H9 (cell line): ENCODE results near the gene PTPRQ. TPM values are rescaled to one million over a fixed set of nuclear protein-coding genes. Genes with fewer than 3 reads are reported as not detected.
A peak's percentile ranks its signal among the peaks of the same experiment; 100 is the strongest.

Experiments used
- DNase-seq: peaks from one replicate; pipeline ENCODE4 v3.0.0-alpha.2; 2017
- H2AFZ ChIP-seq: one replicate; pipeline ENCODE4 v1.6.1; 2013; ENCODE audit warnings: mild to moderate bottlenecking, low read length, control low read depth, moderate library complexity
- H2AK5ac ChIP-seq: 2 replicates; pipeline ENCODE4 v1.6.1; 2013; ENCODE audit warnings: low read length, control low read depth, mixed read lengths; ENCODE audit not compliant: insufficient read length
- H2BK120ac ChIP-seq: one replicate; pipeline ENCODE4 v1.6.1; 2013; ENCODE audit warnings: low read depth, mild to moderate bottlenecking, low read length, control low read depth, inconsistent platforms; ENCODE audit not compliant: poor library complexity, severe bottlenecking
- H2BK12ac ChIP-seq: 2 replicates; pipeline ENCODE4 v1.6.1; 2013; ENCODE audit warnings: low read length, control low read depth, mixed read lengths, low read depth; ENCODE audit not compliant: insufficient read length
- H2BK15ac ChIP-seq: 2 replicates; pipeline ENCODE4 v1.6.1; 2013; ENCODE audit warnings: low read depth, low read length, control low read depth
- H2BK20ac ChIP-seq: one replicate; pipeline ENCODE4 v1.6.1; 2013; ENCODE audit warnings: low read depth, mild to moderate bottlenecking, low read length, control low read depth, inconsistent platforms; ENCODE audit not compliant: poor library complexity, severe bottlenecking
- H2BK5ac ChIP-seq: 2 replicates; pipeline ENCODE4 v1.6.1; 2013; ENCODE audit warnings: low read length, control low read depth, mixed read lengths; ENCODE audit not compliant: insufficient read length
- H3K14ac ChIP-seq: 2 replicates; pipeline ENCODE4 v1.6.1; 2013; ENCODE audit warnings: low read length, control low read depth; ENCODE audit not compliant: insufficient read depth
- H3K18ac ChIP-seq: 2 replicates; pipeline ENCODE4 v1.6.1; 2013; ENCODE audit warnings: low read depth, mild to moderate bottlenecking, mixed read lengths, low read length, control low read depth; ENCODE audit not compliant: insufficient read length
- H3K23ac ChIP-seq: 2 replicates; pipeline ENCODE4 v1.6.1; 2013; ENCODE audit warnings: low read length, control low read depth, mixed read lengths, low read depth; ENCODE audit not compliant: insufficient read length
- H3K23me2 ChIP-seq: 2 replicates; pipeline ENCODE4 v1.6.1; 2013; ENCODE audit warnings: low read depth, mild to moderate bottlenecking, mixed read lengths, low read length, control low read depth; ENCODE audit not compliant: insufficient read length, poor library complexity, severe bottlenecking
- H3K27ac ChIP-seq: 2 replicates; pipeline ENCODE4 v1.5.1; 2013; ENCODE audit warnings: low read length, control low read depth, mixed read lengths, low read depth; ENCODE audit not compliant: insufficient read length
- H3K27me3 ChIP-seq: 2 replicates; pipeline ENCODE4 v1.6.1; 2013; ENCODE audit warnings: low read length, control low read depth, inconsistent platforms; ENCODE audit not compliant: insufficient read depth
- H3K4ac ChIP-seq: 2 replicates; pipeline ENCODE4 v1.6.1; 2013; ENCODE audit warnings: low read depth, mild to moderate bottlenecking, control low read depth, inconsistent platforms, low read length, moderate library complexity
- H3K4me1 ChIP-seq: 2 replicates; pipeline ENCODE4 v1.6.1; 2013; ENCODE audit warnings: low read length, control low read depth, inconsistent platforms; ENCODE audit not compliant: insufficient read depth
- H3K4me2 ChIP-seq: 2 replicates; pipeline ENCODE4 v1.6.1; 2013; ENCODE audit warnings: low read length, control low read depth, mixed read lengths; ENCODE audit not compliant: insufficient read length, insufficient read depth
- H3K56ac ChIP-seq: 2 replicates; pipeline ENCODE4 v1.6.1; 2013; ENCODE audit warnings: low read depth, mild to moderate bottlenecking, mixed read lengths, low read length, control low read depth; ENCODE audit not compliant: insufficient read length
- H3K79me1 ChIP-seq: 2 replicates; pipeline ENCODE4 v1.6.1; 2013; ENCODE audit warnings: low read depth, mild to moderate bottlenecking, moderate library complexity, low read length, control low read depth, inconsistent platforms; ENCODE audit not compliant: insufficient read depth, poor library complexity, severe bottlenecking
- H3K79me2 ChIP-seq: 2 replicates; pipeline ENCODE4 v1.6.1; 2013; ENCODE audit warnings: low read length, control low read depth, inconsistent platforms; ENCODE audit not compliant: insufficient read depth
- H3K9ac ChIP-seq: 2 replicates; pipeline ENCODE4 v1.6.1; 2013; ENCODE audit warnings: low read length, control low read depth, mixed read lengths; ENCODE audit not compliant: insufficient read length; ENCODE audit errors: extremely low read depth
- H3K9me3 ChIP-seq: one replicate; pipeline ENCODE4 v1.6.1; 2013; ENCODE audit warnings: low read depth, low read length, inconsistent platforms; ENCODE audit not compliant: control insufficient read depth
- H3T11ph ChIP-seq: one replicate; pipeline ENCODE4 v1.6.1; 2013; ENCODE audit warnings: mild to moderate bottlenecking, low read length, control low read depth, inconsistent platforms
- H4K20me1 ChIP-seq: one replicate; pipeline ENCODE4 v1.6.1; 2013; ENCODE audit not compliant: control insufficient read depth, insufficient read length, insufficient read depth
- H4K5ac ChIP-seq: 2 replicates; pipeline ENCODE4 v1.6.1; 2013; ENCODE audit warnings: low read depth, mild to moderate bottlenecking, mixed read lengths, low read length, control low read depth; ENCODE audit not compliant: insufficient read length
- H4K8ac ChIP-seq: replicated peaks from 2 replicates; pipeline ENCODE4 v1.6.1; 2013; ENCODE audit warnings: low read length, control low read depth, mixed read lengths, low read depth; ENCODE audit not compliant: insufficient read length
- H4K91ac ChIP-seq: 2 replicates; pipeline ENCODE4 v1.6.1; 2013; ENCODE audit warnings: low read depth, mild to moderate bottlenecking, moderate library complexity, mixed read lengths, low read length, control low read depth; ENCODE audit not compliant: insufficient read length
- H3K27ac Mint-ChIP-seq, 3 experiments: 2 replicates in 2 of 3; 3 replicates in 1 of 3; pipeline ENCODE4 v1.8.0; 2020 to 2021; ENCODE audit warnings: mixed read lengths in 3 of 3, mild to moderate bottlenecking in 1 of 3, moderate library complexity in 1 of 3
- H3K27me3 Mint-ChIP-seq: 2 replicates; pipeline ENCODE4 v1.8.0; 2021; ENCODE audit warnings: low read depth, mild to moderate bottlenecking, moderate library complexity, mixed read lengths
- H3K36me3 Mint-ChIP-seq, 3 experiments: 2 replicates in 2 of 3; 3 replicates in 1 of 3; pipeline ENCODE4 v1.8.0; 2020 to 2021; ENCODE audit warnings: low read depth in 3 of 3, mixed read lengths in 3 of 3; ENCODE audit not compliant: insufficient read depth in 1 of 3
- H3K4me1 Mint-ChIP-seq, 2 experiments: 2 replicates each; pipeline ENCODE4 v1.8.0; 2020; ENCODE audit warnings: mixed read lengths in 2 of 2
- H3K4me3 Mint-ChIP-seq, 2 experiments: 2 replicates in 1 of 2; 3 replicates in 1 of 2; pipeline ENCODE4 v1.8.0; 2020 to 2021; ENCODE audit warnings: mild to moderate bottlenecking in 2 of 2, mixed read lengths in 2 of 2, moderate library complexity in 1 of 2
- H3K9me3 Mint-ChIP-seq, 2 experiments: 2 replicates in 1 of 2; 3 replicates in 1 of 2; pipeline ENCODE4 v1.8.0; 2020; ENCODE audit warnings: mild to moderate bottlenecking in 2 of 2, mixed read lengths in 2 of 2, moderate library complexity in 1 of 2
- CTCF ChIP-seq: fragments of 200-600 bp; sonication (generic); conservative IDR thresholded peaks from 3 replicates; pipeline ENCODE4 v1.8.0; 2021; ENCODE audit warnings: antibody characterized with exemption, mild to moderate bottlenecking
- WGBS: extraction: QIAGEN DNeasy Blood & Tissue Kit; methylation state at CpG from one replicate; pipeline ENCODE4 v1.1.7; 2013; ENCODE audit warnings: missing lambda C conversion rate, low lambda C conversion rate, mixed read lengths; ENCODE audit not compliant: insufficient read length; ENCODE audit errors: extremely low coverage; 5-methylcytosine and 5-hydroxymethylcytosine counted together
- total RNA-seq: library from RNA; stranded (reverse); gene quantifications from 2 replicates; pipeline ENCODE4 v1.2.1, GENCODE V29; 2021

PTPRQ gene
- total RNA-seq, 1 experiment from 2014 or later, result not detected

GRCh38 chr12:80708259-80708974 is 264.4 kb downstream of the PTPRQ start:
- H2BK120ac ChIP-seq, result no peak overlapping the region
- H3T11ph ChIP-seq, result no peak overlapping the region
- Mint-ChIP-seq H3K9me3 (no peaks in the 10 kb centered on the region; a peak in 1 of 5 replicates), H3K27ac (0 out of 7 replicates have a peak overlapping the region, but pooled peaks of 1 of the 3 experiments have one; percentile 24), H3K36me3 (no peaks in the 10 kb centered on the region), H3K4me3 (peak overlapping the region; percentile 62 to 81), H3K27me3 (peaks cover 96% of the 10 kb centered on the region), H3K4me1 (peaks cover 49 to 55% of the 10 kb centered on the region in 2 experiments)
- H3K18ac ChIP-seq, result no peak overlapping the region
- DNase-seq, result peak; percentile 76
- peak overlapping the region; percentile 94 for H3K4me2 ChIP-seq
- H3K14ac ChIP-seq, result no peak overlapping the region
- H4K91ac ChIP-seq, result no peak overlapping the region
- no peak overlapping the region for H3K56ac ChIP-seq
- no peak overlapping the region for H2AK5ac ChIP-seq
- H3K4ac ChIP-seq, result no peak overlapping the region
- H3K23me2 ChIP-seq, result peaks cover 18% of the 10 kb centered on the region
- H3K9ac ChIP-seq, result no peak overlapping the region
- TF ChIP-seq CTCF, result no peak
- no peak overlapping the region for H2BK20ac ChIP-seq
- no peak overlapping the region for H2BK15ac ChIP-seq
- H3K23ac ChIP-seq, result no peak overlapping the region
- no peaks in the 10 kb centered on the region for H3K79me2 ChIP-seq
- no peak overlapping the region for H3K27ac ChIP-seq
- no peak overlapping the region for H4K5ac ChIP-seq
- no peak overlapping the region for H2AFZ ChIP-seq
- WGBS, result no CpG with 5 or more reads among the region's 50 CpGs
- peaks cover 3% of the 10 kb centered on the region for H3K4me1 ChIP-seq
- no peak overlapping the region for H2BK12ac ChIP-seq
- H3K79me1 ChIP-seq, result no peaks in the 10 kb centered on the region
- no peak overlapping the region for H2BK5ac ChIP-seq
- no peaks in the 10 kb centered on the region for H4K20me1 ChIP-seq
- H3K27me3 ChIP-seq, result peaks cover 56% of the 10 kb centered on the region
- H4K8ac ChIP-seq, result no peak overlapping the region
- no peaks in the 10 kb centered on the region for H3K9me3 ChIP-seq
